GM20000 (cell line): Measurements from ENCODE around the gene ATG13.

Source experiments
- DNase-seq: peaks from one replicate; pipeline ENCODE4 v3.0.0; 2012; ENCODE audit warnings: low spot score
- CTCF ChIP-seq: IDR thresholded peaks from 2 replicates; pipeline ENCODE4 v1.5.1; 2012; ENCODE audit warnings: mild to moderate bottlenecking, control low read depth; ENCODE audit errors: extremely low read depth, missing control alignments

ATG13 gene

GRCh38 chr11:46693597-46694012 is 76.3 kb downstream of the ATG13 start:
- no peak for TF ChIP-seq CTCF
- no peak for DNase-seq

GRCh38 chr11:46694072-46694471 is 76.7 kb downstream of the ATG13 start:
- DNase-seq, result no peak
- no peak for TF ChIP-seq CTCF

- TF ChIP-seq CTCF, result no peak
- no peak for DNase-seq
Observed at GRCh38 chr11:46694607-46695006, 77.3 kb downstream of the ATG13 start.

- TF ChIP-seq CTCF, result no peak
- DNase-seq, result no peak
Observed at GRCh38 chr11:46695345-46696211, 78.2 kb downstream of the ATG13 start.

GRCh38 chr11:46696212-46696558 is 78.8 kb downstream of the ATG13 start:
- no peak for TF ChIP-seq CTCF
- no peak for DNase-seq

- no peak for TF ChIP-seq CTCF
- no peak for DNase-seq
Observed at GRCh38 chr11:46697303-46697702, 80.0 kb downstream of the ATG13 start.

- no peak for TF ChIP-seq CTCF
- no peak for DNase-seq
Observed at GRCh38 chr11:46697723-46698122, 80.4 kb downstream of the ATG13 start.
